Mesothelial cell of epicardium (in vitro differentiated cells): ENCODE data around the gene OR2J1. TPM values are rescaled to one million over a fixed set of nuclear protein-coding genes. Genes with fewer than 3 reads are reported as not detected.
A peak's percentile ranks its signal among the peaks of the same experiment; 100 is the strongest.

ENCODE experiments used
- DNase-seq, 2 experiments: peaks; one replicate each; pipeline ENCODE4 v3.0.0; 2021; ENCODE audit warnings: low spot score in 2 of 2; ENCODE audit not compliant: unreplicated experiment in 2 of 2
- H3K27ac Mint-ChIP-seq: 2 replicates; pipeline ENCODE4 v1.8.0; 2021; ENCODE audit warnings: mixed read lengths
- H3K27me3 Mint-ChIP-seq: 2 replicates; pipeline ENCODE4 v1.8.0; 2021; ENCODE audit warnings: low read depth, mixed read lengths
- H3K36me3 Mint-ChIP-seq: 2 replicates; pipeline ENCODE4 v1.8.0; 2021; ENCODE audit warnings: mixed read lengths
- H3K4me1 Mint-ChIP-seq: 2 replicates; pipeline ENCODE4 v1.8.0; 2021; ENCODE audit warnings: mixed read lengths
- H3K4me3 Mint-ChIP-seq: 2 replicates; pipeline ENCODE4 v1.8.0; 2021; ENCODE audit warnings: mild to moderate bottlenecking, moderate library complexity, mixed read lengths
- H3K9me3 Mint-ChIP-seq: 2 replicates; pipeline ENCODE4 v1.8.0; 2021; ENCODE audit warnings: mixed read lengths
- total RNA-seq: library from RNA; stranded (reverse); gene quantifications from 3 replicates; pipeline ENCODE4 v1.2.1, GENCODE V29; 2021
- TF ChIP-seq, protein P1 (sequence below): fragments of 200-600 bp; sonication (generic); IDR thresholded peaks from one replicate; pipeline ENCODE4 v1.5.0; 2021; ENCODE audit warnings: antibody characterized with exemption; ENCODE audit not compliant: unreplicated experiment

OR2J1 gene
- not detected in 3 replicates for total RNA-seq

GRCh38 chr6:29099190-29099589, at the start of gene OR2J1:
OR2J1 (plus strand) TSS chr6:29099490; CDS start chr6:29100943, 1,453 bp downstream.
- no peaks in the 10 kb centered on the region for H3K36me3 Mint-ChIP-seq
- H3K27ac Mint-ChIP-seq = no peak within 1 kb of the TSS
- TF ChIP-seq, protein P1, sequence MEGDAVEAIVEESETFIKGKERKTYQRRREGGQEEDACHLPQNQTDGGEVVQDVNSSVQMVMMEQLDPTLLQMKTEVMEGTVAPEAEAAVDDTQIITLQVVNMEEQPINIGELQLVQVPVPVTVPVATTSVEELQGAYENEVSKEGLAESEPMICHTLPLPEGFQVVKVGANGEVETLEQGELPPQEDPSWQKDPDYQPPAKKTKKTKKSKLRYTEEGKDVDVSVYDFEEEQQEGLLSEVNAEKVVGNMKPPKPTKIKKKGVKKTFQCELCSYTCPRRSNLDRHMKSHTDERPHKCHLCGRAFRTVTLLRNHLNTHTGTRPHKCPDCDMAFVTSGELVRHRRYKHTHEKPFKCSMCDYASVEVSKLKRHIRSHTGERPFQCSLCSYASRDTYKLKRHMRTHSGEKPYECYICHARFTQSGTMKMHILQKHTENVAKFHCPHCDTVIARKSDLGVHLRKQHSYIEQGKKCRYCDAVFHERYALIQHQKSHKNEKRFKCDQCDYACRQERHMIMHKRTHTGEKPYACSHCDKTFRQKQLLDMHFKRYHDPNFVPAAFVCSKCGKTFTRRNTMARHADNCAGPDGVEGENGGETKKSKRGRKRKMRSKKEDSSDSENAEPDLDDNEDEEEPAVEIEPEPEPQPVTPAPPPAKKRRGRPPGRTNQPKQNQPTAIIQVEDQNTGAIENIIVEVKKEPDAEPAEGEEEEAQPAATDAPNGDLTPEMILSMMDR = no peak
- DNase-seq = no peak
- H3K9me3 Mint-ChIP-seq = peaks cover 4% of the 10 kb centered on the region
- H3K27me3 Mint-ChIP-seq = peaks cover 49% of the 10 kb centered on the region
- H3K4me3 Mint-ChIP-seq = no peak within 1 kb of the TSS
- H3K4me1 Mint-ChIP-seq = no peaks in the 10 kb centered on the region

DNA sequence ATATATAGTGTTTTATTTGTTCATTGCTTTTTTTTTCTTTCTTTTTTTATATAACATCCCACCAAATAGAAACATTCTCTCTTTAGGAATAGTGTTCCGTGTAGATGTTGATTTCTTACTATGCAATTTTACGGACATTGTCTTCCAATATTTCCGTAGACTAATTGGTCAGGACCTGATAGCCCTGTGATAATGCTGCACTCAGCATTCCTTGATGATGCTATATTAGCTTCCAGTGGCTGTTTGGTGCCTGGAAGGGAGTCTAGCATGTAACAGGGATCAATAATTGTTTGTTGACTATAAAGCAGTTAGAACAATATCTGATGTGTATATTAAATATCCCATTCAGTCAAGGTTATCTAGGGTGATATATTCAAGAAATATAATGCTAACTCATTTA, 47.6 kb upstream of the OR2J1 start:
- H3K36me3 Mint-ChIP-seq = no peaks in the 10 kb centered on the region
- no peak overlapping the region for H3K27ac Mint-ChIP-seq
- peaks cover 47% of the 10 kb centered on the region for H3K27me3 Mint-ChIP-seq
- TF ChIP-seq, protein P1 = no peak
- no peak overlapping the region for H3K4me3 Mint-ChIP-seq
- no peaks in the 10 kb centered on the region for H3K4me1 Mint-ChIP-seq
- peaks cover 16% of the 10 kb centered on the region for H3K9me3 Mint-ChIP-seq
- no peak for DNase-seq

GRCh38 chr6:29071831-29072723, 27.2 kb upstream of the OR2J1 start:
- Mint-ChIP-seq H3K4me3 (no peak overlapping the region), H3K27me3 (peaks cover 43% of the 10 kb centered on the region), H3K9me3 (peaks cover 14% of the 10 kb centered on the region), H3K36me3 (no peaks in the 10 kb centered on the region), H3K4me1 (no peaks in the 10 kb centered on the region), H3K27ac (no peak overlapping the region)
- no peak for DNase-seq
- TF ChIP-seq, protein P1 = peak; percentile 44

DNA sequence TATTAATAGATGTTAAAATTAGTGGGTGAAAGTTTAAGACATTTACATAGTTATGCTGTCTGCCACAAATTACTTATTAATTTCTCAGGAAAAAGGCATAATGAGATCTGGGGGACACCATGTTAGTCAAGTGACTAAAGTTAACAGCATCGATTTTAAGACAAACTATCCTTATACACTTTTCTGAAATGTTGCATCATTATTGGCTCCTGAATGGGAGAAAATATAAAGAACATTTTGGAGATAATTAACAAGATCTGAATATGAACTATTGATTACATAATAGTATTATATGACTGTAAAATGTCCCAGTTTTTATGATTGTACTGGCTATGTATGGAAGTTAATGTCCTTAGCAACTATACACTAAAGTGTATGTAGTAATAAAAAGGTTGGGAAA, 20.1 kb upstream of the OR2J1 start:
- TF ChIP-seq, protein P1 = no peak
- H3K36me3 Mint-ChIP-seq = no peaks in the 10 kb centered on the region
- H3K27ac Mint-ChIP-seq = no peak overlapping the region

GRCh38 chr6:29081312-29081711, 18.0 kb upstream of the OR2J1 start:
- no peak overlapping the region for H3K4me3 Mint-ChIP-seq
- DNase-seq = no peak

More for the DNA sequence above, 20.1 kb upstream of the OR2J1 start:
- H3K9me3 Mint-ChIP-seq = no peaks in the 10 kb centered on the region
- H3K27me3 Mint-ChIP-seq = peaks cover 44% of the 10 kb centered on the region
- H3K4me3 Mint-ChIP-seq = no peak overlapping the region
- DNase-seq = no peak
- H3K4me1 Mint-ChIP-seq = no peaks in the 10 kb centered on the region

More at GRCh38 chr6:29081312-29081711, 18.0 kb upstream of the OR2J1 start:
- no peaks in the 10 kb centered on the region for H3K4me1 Mint-ChIP-seq
- H3K27ac Mint-ChIP-seq = no peak overlapping the region
- H3K27me3 Mint-ChIP-seq = peaks cover 35% of the 10 kb centered on the region
- no peaks in the 10 kb centered on the region for H3K36me3 Mint-ChIP-seq
- TF ChIP-seq, protein P1 = no peak
- no peaks in the 10 kb centered on the region for H3K9me3 Mint-ChIP-seq
